CD14-positive monocyte (primary cell): ENCODE measurements around the gene IRX4. TPM values are rescaled to one million over a fixed set of nuclear protein-coding genes. Genes with fewer than 3 reads are reported as not detected.

Experiments
- DNase-seq, 3 donors: peaks; one replicate each; pipeline ENCODE4 v3.0.0-alpha.2; 2011 to 2022
- H2AFZ ChIP-seq: 2 replicates; pipeline ENCODE4 v1.6.0; 2012; ENCODE audit warnings: mild to moderate bottlenecking, low read depth, low read length, inconsistent platforms; ENCODE audit not compliant: insufficient read depth, poor library complexity, severe bottlenecking
- H3K27ac ChIP-seq, 2 donors: 1 replicate in 1 of 2; 2 replicates in 1 of 2; pipeline ENCODE4 v1.5.1; 2012 to 2013; ENCODE audit warnings: low read length in 2 of 2, control low read depth in 1 of 2, inconsistent platforms in 1 of 2, low read depth in 1 of 2, mild to moderate bottlenecking in 1 of 2
- H3K27me3 ChIP-seq, 2 donors: one replicate each; pipeline versions ENCODE4 v1.6.0 to v1.6.1; 2011 to 2013; ENCODE audit warnings: low read length in 2 of 2; ENCODE audit not compliant: control insufficient read depth in 2 of 2, insufficient read depth in 2 of 2
- H3K36me3 ChIP-seq, 2 donors: replicated peaks in 1 of 2; 1 replicate in 1 of 2; 2 replicates in 1 of 2; pipeline versions ENCODE4 v1.5.1 to v1.6.1; 2012 to 2013; ENCODE audit warnings: low read length in 2 of 2, control low read depth in 1 of 2, inconsistent platforms in 1 of 2, mild to moderate bottlenecking in 1 of 2; ENCODE audit not compliant: insufficient read depth in 2 of 2, control insufficient read depth in 1 of 2
- H3K4me1 ChIP-seq, 2 donors: 1 replicate in 1 of 2; 2 replicates in 1 of 2; pipeline versions ENCODE4 v1.5.1 to v1.6.1; 2012 to 2013; ENCODE audit warnings: low read length in 2 of 2, control low read depth in 1 of 2, inconsistent platforms in 1 of 2, mild to moderate bottlenecking in 1 of 2, moderate library complexity in 1 of 2; ENCODE audit not compliant: insufficient read depth in 2 of 2, control insufficient read depth in 1 of 2
- H3K4me2 ChIP-seq: replicated peaks from 2 replicates; pipeline ENCODE3; 2012; ENCODE audit warnings: low read length, moderate library complexity, mild to moderate bottlenecking; ENCODE audit not compliant: poor library complexity, severe bottlenecking; ENCODE audit errors: extremely low read depth
- H3K4me3 ChIP-seq, 3 experiments: fragments of 200-600 bp in 1 of 3; sonication (generic) in 1 of 3; replicated peaks in 1 of 3; 1 replicate in 2 of 3; 2 replicates in 1 of 3; pipeline ENCODE4 v1.5.1; 2011 to 2013; ENCODE audit warnings: low read length in 3 of 3, mild to moderate bottlenecking in 3 of 3, control low read depth in 2 of 3, low read depth in 2 of 3, inconsistent platforms in 1 of 3, moderate library complexity in 1 of 3
- H3K79me2 ChIP-seq: 2 replicates; pipeline ENCODE4 v1.6.0; 2012; ENCODE audit warnings: mild to moderate bottlenecking, control low read depth, inconsistent platforms, low read length, moderate library complexity; ENCODE audit not compliant: insufficient read depth
- H3K9ac ChIP-seq: 2 replicates; pipeline ENCODE4 v1.6.0; 2017; ENCODE audit warnings: low read length, mild to moderate bottlenecking; ENCODE audit not compliant: insufficient read depth, poor library complexity, severe bottlenecking
- H3K9me3 ChIP-seq, 2 donors: replicated peaks in 1 of 2; 1 replicate in 1 of 2; 2 replicates in 1 of 2; pipeline versions ENCODE4 v1.5.1 to v1.6.1; 2012 to 2013; ENCODE audit warnings: low read length in 2 of 2, control low read depth in 1 of 2; ENCODE audit not compliant: control insufficient read depth in 1 of 2, insufficient read depth in 1 of 2
- H4K20me1 ChIP-seq: 2 replicates; pipeline ENCODE4 v1.6.0; 2012; ENCODE audit warnings: mild to moderate bottlenecking, low read length, control low read depth, moderate library complexity; ENCODE audit not compliant: insufficient read depth
- H3K27ac Mint-ChIP-seq, 7 donors: one replicate each; pipeline ENCODE4 v1.8.0; 2020; ENCODE audit warnings: mild to moderate bottlenecking in 7 of 7, mixed read lengths in 7 of 7, moderate library complexity in 6 of 7, inconsistent platforms in 2 of 7
- H3K27me3 Mint-ChIP-seq, 3 donors: one replicate each; pipeline ENCODE4 v1.8.0; 2021 to 2022; ENCODE audit warnings: low read depth in 3 of 3, mild to moderate bottlenecking in 3 of 3, mixed read lengths in 3 of 3, moderate library complexity in 3 of 3, inconsistent platforms in 1 of 3
- H3K36me3 Mint-ChIP-seq, 2 donors: one replicate each; pipeline ENCODE4 v1.8.0; 2020; ENCODE audit warnings: mixed read lengths in 2 of 2, inconsistent platforms in 1 of 2, mild to moderate bottlenecking in 1 of 2
- H3K4me1 Mint-ChIP-seq: one replicate; pipeline ENCODE4 v1.8.0; 2020; ENCODE audit warnings: mild to moderate bottlenecking, mixed read lengths
- H3K4me3 Mint-ChIP-seq, 2 donors: one replicate each; pipeline ENCODE4 v1.8.0; 2020; ENCODE audit warnings: mild to moderate bottlenecking in 2 of 2, mixed read lengths in 2 of 2, moderate library complexity in 1 of 2
- H3K9me3 Mint-ChIP-seq, 7 donors: one replicate each; pipeline ENCODE4 v1.8.0; 2020 to 2022; ENCODE audit warnings: mixed read lengths in 7 of 7, mild to moderate bottlenecking in 6 of 7, moderate library complexity in 6 of 7, inconsistent platforms in 2 of 7
- WGBS: methylation state at CpG from one replicate; pipeline ENCODE4 v1.1.5; 2013; ENCODE audit warnings: missing lambda C conversion rate; ENCODE audit not compliant: insufficient coverage; 5-methylcytosine and 5-hydroxymethylcytosine counted together
- intact Hi-C, 2 donors: fragments of 100-400 bp; cut with micrococcal nuclease; formaldehyde crosslinking; loops; one replicate each; pipeline versions ENCODE4 v1.15.0 to v1.15.1; 2023
- polyA plus RNA-seq, 3 donors: library from polyadenylated mRNA; depleted of rRNA in 1 of 3; unstranded in 2 of 3; stranded (reverse) in 1 of 3; fragments of 300-500 nt in 2 of 3; fragments of >200 nt in 1 of 3; fragmentation: Illumina TruSeq in 2 of 3; gene quantifications; 1 replicate in 2 of 3; 2 replicates in 1 of 3; pipeline ENCODE4 v1.2.3, GENCODE V29; 2012 to 2021
- TF ChIP-seq, protein P1 (sequence below): fragments of 200-600 bp; IDR thresholded peaks from one replicate; pipeline ENCODE4 v1.8.0; 2022; ENCODE audit warnings: antibody characterized with exemption, mild to moderate bottlenecking

Gene IRX4
- polyA plus RNA-seq, 3 donors, result not detected

DNA sequence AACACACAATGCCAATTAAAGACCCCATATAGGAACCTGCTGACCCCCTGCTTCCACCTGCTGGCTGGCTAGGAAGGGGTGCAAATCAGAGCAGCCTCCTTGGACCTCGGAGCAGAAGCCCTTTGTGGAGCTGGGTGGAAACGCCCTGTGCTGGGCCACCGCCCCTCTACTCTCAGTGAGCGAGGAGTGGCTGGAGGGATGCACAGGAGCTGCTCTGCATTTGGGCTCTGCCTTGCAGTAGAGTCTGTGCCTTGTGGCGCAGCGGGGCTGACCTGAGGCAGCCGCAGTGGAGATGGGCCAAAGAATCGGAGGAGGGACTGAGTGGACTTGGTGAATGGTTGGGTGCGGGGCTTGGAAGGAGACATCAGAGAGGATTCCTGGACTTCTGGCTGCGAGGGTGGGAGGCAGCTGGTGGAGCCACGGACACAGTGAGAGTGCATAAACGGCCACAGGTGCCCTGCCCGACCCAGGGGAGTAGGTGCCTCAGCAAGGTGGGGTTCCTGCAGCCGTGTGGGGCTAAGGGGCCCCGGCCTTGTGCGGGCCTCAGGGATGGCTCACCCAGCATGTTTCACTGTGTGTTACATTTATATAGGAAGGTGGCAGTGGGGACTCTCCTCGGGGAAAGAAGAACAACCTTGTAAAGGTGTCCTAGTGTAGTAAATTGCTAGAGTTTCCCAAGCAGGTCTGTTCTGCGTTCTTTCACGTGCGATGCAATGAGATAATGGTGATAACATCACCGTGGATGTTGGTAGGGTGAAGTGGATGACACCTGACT lies 14.1 kb upstream of the IRX4 start:
- no peak overlapping the region for H3K27ac ChIP-seq
- H3K4me1 ChIP-seq, result no peaks in the 10 kb centered on the region
- H3K79me2 ChIP-seq, result no peaks in the 10 kb centered on the region
- H3K27me3 ChIP-seq, result no peaks in the 10 kb centered on the region
- H3K9me3 Mint-ChIP-seq, result peaks cover 0 to 11% (median 2%) of the 10 kb centered on the region in 7 donors
- no peak overlapping the region for H3K4me3 Mint-ChIP-seq
- H3K4me1 Mint-ChIP-seq, result no peaks in the 10 kb centered on the region
- DNase-seq, result no peak
- WGBS, result 81% methylated on average over 21 of the region's 21 CpGs
- H3K4me3 ChIP-seq, result no peak overlapping the region
- no peaks in the 10 kb centered on the region for H3K36me3 Mint-ChIP-seq
- H3K9me3 ChIP-seq, result peaks cover 0 to 5% of the 10 kb centered on the region in 2 donors
- no peaks in the 10 kb centered on the region for H3K36me3 ChIP-seq
- no peak overlapping the region for H2AFZ ChIP-seq
- no peak overlapping the region for H3K9ac ChIP-seq
- TF ChIP-seq, protein P1, sequence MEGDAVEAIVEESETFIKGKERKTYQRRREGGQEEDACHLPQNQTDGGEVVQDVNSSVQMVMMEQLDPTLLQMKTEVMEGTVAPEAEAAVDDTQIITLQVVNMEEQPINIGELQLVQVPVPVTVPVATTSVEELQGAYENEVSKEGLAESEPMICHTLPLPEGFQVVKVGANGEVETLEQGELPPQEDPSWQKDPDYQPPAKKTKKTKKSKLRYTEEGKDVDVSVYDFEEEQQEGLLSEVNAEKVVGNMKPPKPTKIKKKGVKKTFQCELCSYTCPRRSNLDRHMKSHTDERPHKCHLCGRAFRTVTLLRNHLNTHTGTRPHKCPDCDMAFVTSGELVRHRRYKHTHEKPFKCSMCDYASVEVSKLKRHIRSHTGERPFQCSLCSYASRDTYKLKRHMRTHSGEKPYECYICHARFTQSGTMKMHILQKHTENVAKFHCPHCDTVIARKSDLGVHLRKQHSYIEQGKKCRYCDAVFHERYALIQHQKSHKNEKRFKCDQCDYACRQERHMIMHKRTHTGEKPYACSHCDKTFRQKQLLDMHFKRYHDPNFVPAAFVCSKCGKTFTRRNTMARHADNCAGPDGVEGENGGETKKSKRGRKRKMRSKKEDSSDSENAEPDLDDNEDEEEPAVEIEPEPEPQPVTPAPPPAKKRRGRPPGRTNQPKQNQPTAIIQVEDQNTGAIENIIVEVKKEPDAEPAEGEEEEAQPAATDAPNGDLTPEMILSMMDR, result no peak
- peaks cover 6 to 12% (median 6%) of the 10 kb centered on the region in 3 donors for H3K27me3 Mint-ChIP-seq
- no peak overlapping the region for H3K27ac Mint-ChIP-seq
- H3K4me2 ChIP-seq, result no peak overlapping the region
- H4K20me1 ChIP-seq, result no peaks in the 10 kb centered on the region
- intact Hi-C loops, result no loop called here

DNA sequence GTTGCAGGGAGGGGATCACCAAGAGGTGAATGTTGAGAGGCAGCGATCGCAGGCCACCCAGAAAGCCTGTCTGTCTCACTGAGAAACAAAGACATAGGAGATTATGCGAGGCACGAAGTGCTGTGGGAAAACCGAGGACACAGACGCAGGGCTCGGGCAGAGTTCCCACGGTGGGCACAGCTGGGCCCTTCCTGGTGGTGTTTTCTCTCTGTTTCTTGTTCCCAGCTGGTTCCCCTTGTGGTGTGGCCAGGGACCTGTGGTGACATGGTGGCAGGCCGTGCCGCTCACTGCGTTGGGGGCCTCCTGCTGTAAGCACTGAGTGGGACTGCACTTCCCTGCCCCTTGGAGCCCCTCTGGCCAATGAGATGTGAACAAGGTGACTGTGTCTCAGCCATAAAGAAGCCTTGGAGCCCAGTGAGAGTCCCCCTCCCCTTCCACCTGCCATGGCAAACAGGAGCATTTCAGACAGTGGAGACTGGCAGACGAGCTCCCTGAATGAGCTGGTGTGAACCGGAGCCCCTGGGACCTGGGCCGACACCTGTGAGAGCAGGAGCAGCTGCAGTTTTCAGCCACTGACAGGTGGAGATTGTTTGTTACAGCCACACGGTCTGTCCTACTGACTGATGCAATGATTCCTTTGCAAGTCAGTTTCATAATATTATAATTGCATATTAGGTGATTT lies 13.2 kb upstream of the IRX4 start:
- no peak overlapping the region for H3K27ac Mint-ChIP-seq
- intact Hi-C loops, result no loop called here
- no peaks in the 10 kb centered on the region for H3K36me3 Mint-ChIP-seq
- no peak for DNase-seq
- H3K79me2 ChIP-seq, result no peaks in the 10 kb centered on the region
- TF ChIP-seq, protein P1, result no peak
- no peaks in the 10 kb centered on the region for H3K4me1 Mint-ChIP-seq
- no peak overlapping the region for H3K4me3 Mint-ChIP-seq
- no peaks in the 10 kb centered on the region for H3K9me3 ChIP-seq
- H3K4me2 ChIP-seq, result no peak overlapping the region
- H3K27me3 ChIP-seq, result no peaks in the 10 kb centered on the region
- H2AFZ ChIP-seq, result no peak overlapping the region
- H3K36me3 ChIP-seq, result no peaks in the 10 kb centered on the region
- peaks cover 6 to 12% (median 8%) of the 10 kb centered on the region in 3 donors for H3K27me3 Mint-ChIP-seq
- no peaks in the 10 kb centered on the region for H4K20me1 ChIP-seq
- WGBS, result 83% methylated on average over 14 of the region's 15 CpGs
- H3K9ac ChIP-seq, result no peak overlapping the region
- no peak overlapping the region for H3K27ac ChIP-seq
- no peaks in the 10 kb centered on the region for H3K4me1 ChIP-seq
- no peak overlapping the region for H3K4me3 ChIP-seq
- peaks cover 0 to 5% (median 0%) of the 10 kb centered on the region in 7 donors for H3K9me3 Mint-ChIP-seq
